T-helper 2 cell treated with Interferon-gamma antibody and Interleukin-4, amounts not matched to agents 100 ng/mL and 5 ng/mL, for 36 hours (primary cell): ENCODE results near the gene PROKR2. TPM values are rescaled to one million over a fixed set of nuclear protein-coding genes. Genes with fewer than 3 reads are reported as not detected.

Source experiments
- intact Hi-C: fragments of 100-400 bp; cut with micrococcal nuclease; formaldehyde crosslinking; loops from one replicate; pipeline ENCODE4 v1.15.1; 2023
- total RNA-seq: library from RNA; stranded (reverse); gene quantifications from 2 replicates; pipeline ENCODE4 v1.2.3, GENCODE V29; 2022

Gene PROKR2
- total RNA-seq, 1 donor from 2014 or later, result not detected

GRCh38 chr20:5282561-5282960 is 34.2 kb downstream of the PROKR2 start:
- intact Hi-C loops, result no loop called here

GRCh38 chr20:5279661-5280060 is 37.1 kb downstream of the PROKR2 start:
- intact Hi-C loops, result no loop called here

- intact Hi-C loops, result no loop called here
These were observed 44.5 kb downstream of the PROKR2 start for GRCh38 chr20:5272268-5272667.

GRCh38 chr20:5270603-5271002 is 46.2 kb downstream of the PROKR2 start:
- intact Hi-C loops, result no loop called here

GRCh38 chr20:5268449-5268848 is 48.3 kb downstream of the PROKR2 start:
- intact Hi-C loops, result no loop called here

- intact Hi-C loops, result no loop called here
These were observed 49.7 kb downstream of the PROKR2 start for GRCh38 chr20:5267092-5267491.

Other genes with a start within 250 kb of the PROKR2 start
- 82.5 and 85.2 TPM in 2 replicates for gene TMEM230, start 203.9 kb downstream of the PROKR2 start, total RNA-seq
- gene PCNA, start 197.0 kb downstream of the PROKR2 start, total RNA-seq, result 483 and 497 TPM in 2 replicates
- 51.2 and 51.9 TPM in 2 replicates for gene CDS2, start 189.9 kb downstream of the PROKR2 start, total RNA-seq